ENCODE measurements around the gene TRIM2.

TRIM2 gene

GRCh38 chr4:153224474-153224873 is 20.2 kb downstream of the TRIM2 start:
- DNase-seq: no peak

- DNase-seq: no peak
These were observed 23.3 kb downstream of the TRIM2 start for GRCh38 chr4:153227469-153228075.

- no peak for DNase-seq
These were observed 24.4 kb downstream of the TRIM2 start for GRCh38 chr4:153228512-153229140.

- DNase-seq: no peak
These were observed 25.3 kb downstream of the TRIM2 start for GRCh38 chr4:153229545-153229944.

GRCh38 chr4:153232768-153233167 is 28.5 kb downstream of the TRIM2 start:
- no peak for DNase-seq

- DNase-seq: peak; percentile 18
These were observed 29.6 kb downstream of the TRIM2 start for GRCh38 chr4:153233761-153234371.

GRCh38 chr4:153234885-153235284 is 30.6 kb downstream of the TRIM2 start:
- no peak for DNase-seq

GRCh38 chr4:153238135-153238919 is 34.1 kb downstream of the TRIM2 start:
- DNase-seq: no peak

- DNase-seq: no peak
These were observed 35.2 kb downstream of the TRIM2 start for GRCh38 chr4:153239409-153239808.

- no peak for DNase-seq
These were observed 37.1 kb downstream of the TRIM2 start for GRCh38 chr4:153241295-153241694.

GRCh38 chr4:153241970-153242838 is 38.0 kb downstream of the TRIM2 start:
- no peak for DNase-seq

- DNase-seq: no peak
These were observed 38.6 kb downstream of the TRIM2 start for GRCh38 chr4:153242839-153243324.

GRCh38 chr4:153243468-153243867 is 39.2 kb downstream of the TRIM2 start:
- DNase-seq: no peak

GRCh38 chr4:153244969-153245368 is 40.7 kb downstream of the TRIM2 start:
- no peak for DNase-seq

GRCh38 chr4:153245775-153246174 is 41.5 kb downstream of the TRIM2 start:
- DNase-seq: no peak

GRCh38 chr4:153246446-153247115 is 42.3 kb downstream of the TRIM2 start:
- no peak for DNase-seq

GRCh38 chr4:153247116-153247490 is 42.9 kb downstream of the TRIM2 start:
- no peak for DNase-seq

GRCh38 chr4:153248641-153249198 is 44.5 kb downstream of the TRIM2 start:
- no peak for DNase-seq

- peak; percentile 79 for DNase-seq
These were observed 45.2 kb downstream of the TRIM2 start for GRCh38 chr4:153249199-153250041.

GRCh38 chr4:153252122-153252521 is 47.9 kb downstream of the TRIM2 start:
- DNase-seq: no peak

GRCh38 chr4:153255233-153255632 is 51.0 kb downstream of the TRIM2 start:
- DNase-seq: no peak
